SIG-M5 treated with dmso at 0.1 percent for 504 hours (cell line): Measurements from ENCODE around the gene RPUSD4.

Source experiments
- DNase-seq: peaks from one replicate; lab custom pipeline; 2025; ENCODE audit not compliant: unreplicated experiment; lab: John Stamatoyannopoulos, UW

The RPUSD4 gene

GRCh38 chr11:126214441-126214840, 3.0 kb upstream of the RPUSD4 start:
- no peak for DNase-seq

GRCh38 chr11:126212089-126212660, 725 bp upstream of the RPUSD4 start:
- no peak for DNase-seq

GRCh38 chr11:126210871-126211235, 597 bp downstream of the RPUSD4 start:
- DNase-seq, result no peak

GRCh38 chr11:126207896-126208295, 3.6 kb downstream of the RPUSD4 start:
- DNase-seq, result no peak

- DNase-seq, result no peak
Observed at GRCh38 chr11:126205359-126205758, 6.1 kb downstream of the RPUSD4 start.

GRCh38 chr11:126202646-126203359, 8.6 kb downstream of the RPUSD4 start:
- DNase-seq, result no peak

- DNase-seq, result no peak
Observed at GRCh38 chr11:126198648-126199047, 12.8 kb downstream of the RPUSD4 start.

- DNase-seq, result no peak
Observed at GRCh38 chr11:126197277-126197939, 14.0 kb downstream of the RPUSD4 start.

- DNase-seq, result no peak
Observed at GRCh38 chr11:126195119-126195518, 16.3 kb downstream of the RPUSD4 start.

GRCh38 chr11:126194121-126194543, 17.3 kb downstream of the RPUSD4 start:
- DNase-seq, result peak; percentile 6

- DNase-seq, result no peak
Observed at GRCh38 chr11:126193038-126193478, 18.4 kb downstream of the RPUSD4 start.

- DNase-seq, result no peak
Observed at GRCh38 chr11:126192361-126192760, 19.1 kb downstream of the RPUSD4 start.

- DNase-seq, result no peak
Observed at GRCh38 chr11:126191379-126192073, 19.9 kb downstream of the RPUSD4 start.

- DNase-seq, result no peak
Observed at GRCh38 chr11:126190792-126191191, 20.7 kb downstream of the RPUSD4 start.

GRCh38 chr11:126189109-126189929, 22.1 kb downstream of the RPUSD4 start:
- DNase-seq, result no peak

- no peak for DNase-seq
Observed at GRCh38 chr11:126188332-126189108, 22.9 kb downstream of the RPUSD4 start.

- no peak for DNase-seq
Observed at GRCh38 chr11:126186708-126187529, 24.5 kb downstream of the RPUSD4 start.

GRCh38 chr11:126186025-126186698, 25.3 kb downstream of the RPUSD4 start:
- DNase-seq, result no peak
